ENCODE data around the gene WDR55.

DNA sequence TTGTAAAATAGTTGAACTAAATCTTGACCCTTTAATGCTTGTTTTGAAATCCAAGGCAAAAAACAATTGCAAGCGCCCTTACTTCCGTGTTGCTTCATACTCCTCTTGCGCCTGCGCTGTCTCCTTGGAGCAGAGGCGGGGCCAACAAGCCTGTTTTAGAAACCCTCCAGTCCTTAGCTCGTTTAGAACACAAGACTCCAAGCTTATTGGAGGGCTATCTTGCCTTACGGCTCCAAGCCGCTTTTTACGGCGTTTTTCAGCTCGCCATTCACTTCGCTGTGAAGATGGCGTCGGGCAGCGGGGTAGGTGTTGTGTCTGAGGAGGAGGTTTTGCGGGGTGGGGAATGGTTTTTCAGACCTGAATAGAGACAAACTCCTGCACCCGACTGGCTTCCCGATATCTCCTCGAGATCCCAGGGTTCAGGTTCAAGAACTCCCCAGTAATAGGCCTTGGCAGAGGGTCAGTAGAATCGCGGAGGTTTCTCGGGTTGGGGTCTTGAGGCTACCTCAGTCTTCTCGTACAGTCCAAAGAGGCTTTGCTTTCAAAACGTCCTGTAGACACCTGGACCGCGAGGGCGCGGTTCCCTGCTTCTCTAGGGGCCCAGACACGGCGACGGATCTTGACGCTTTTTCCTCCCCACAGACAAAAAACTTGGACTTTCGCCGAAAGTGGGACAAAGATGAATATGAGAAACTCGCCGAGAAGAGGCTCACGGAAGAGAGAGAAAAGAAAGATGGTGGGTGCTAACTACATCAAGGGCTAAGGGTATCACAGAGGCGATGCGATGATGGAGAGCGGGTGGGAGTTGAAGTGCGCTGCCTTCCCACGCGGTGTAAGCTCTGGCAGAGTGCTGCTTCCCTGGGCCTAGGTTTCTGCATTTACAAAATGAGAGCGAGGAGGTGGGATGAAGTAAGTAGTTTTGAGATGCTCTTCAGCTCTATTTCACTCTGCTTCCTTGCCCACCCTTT is 35.8 kb downstream of the WDR55 start, which contains the start of gene ZMAT2:
- peak; percentile 55 to 78 for TF ChIP-seq POLR2A (IDR thresholded peaks at IDR 0.05)
- TF ChIP-seq, protein P1, sequence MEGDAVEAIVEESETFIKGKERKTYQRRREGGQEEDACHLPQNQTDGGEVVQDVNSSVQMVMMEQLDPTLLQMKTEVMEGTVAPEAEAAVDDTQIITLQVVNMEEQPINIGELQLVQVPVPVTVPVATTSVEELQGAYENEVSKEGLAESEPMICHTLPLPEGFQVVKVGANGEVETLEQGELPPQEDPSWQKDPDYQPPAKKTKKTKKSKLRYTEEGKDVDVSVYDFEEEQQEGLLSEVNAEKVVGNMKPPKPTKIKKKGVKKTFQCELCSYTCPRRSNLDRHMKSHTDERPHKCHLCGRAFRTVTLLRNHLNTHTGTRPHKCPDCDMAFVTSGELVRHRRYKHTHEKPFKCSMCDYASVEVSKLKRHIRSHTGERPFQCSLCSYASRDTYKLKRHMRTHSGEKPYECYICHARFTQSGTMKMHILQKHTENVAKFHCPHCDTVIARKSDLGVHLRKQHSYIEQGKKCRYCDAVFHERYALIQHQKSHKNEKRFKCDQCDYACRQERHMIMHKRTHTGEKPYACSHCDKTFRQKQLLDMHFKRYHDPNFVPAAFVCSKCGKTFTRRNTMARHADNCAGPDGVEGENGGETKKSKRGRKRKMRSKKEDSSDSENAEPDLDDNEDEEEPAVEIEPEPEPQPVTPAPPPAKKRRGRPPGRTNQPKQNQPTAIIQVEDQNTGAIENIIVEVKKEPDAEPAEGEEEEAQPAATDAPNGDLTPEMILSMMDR (IDR thresholded peaks at IDR 0.05), result peak in 1 of 5 experiments; percentile 43
- peak; percentile 70 to 98 for TF ChIP-seq EP300 (IDR thresholded peaks at IDR 0.05)

All from tibial nerve (tissue), 4 donors.